ENCODE data around the gene THRA. TPM values are rescaled to one million over a fixed set of nuclear protein-coding genes. Genes with fewer than 3 reads are reported as not detected.

Gene THRA
- 10 to 100 TPM; 10.3 to 14.4 TPM for total RNA-seq

GRCh38 chr17:40062329-40063186, at the start of gene THRA:
Gene THRA (plus strand): TSS chr17:40062965. CDS start chr17:40074489, 11,524 bp downstream.
- H3K27ac Mint-ChIP-seq: peak within 1 kb of the TSS; percentile 71
- H3K27me3 Mint-ChIP-seq: no peaks in the 10 kb centered on the region
- H3K4me1 Mint-ChIP-seq: peaks cover 32% of the 10 kb centered on the region
- peak; percentile 91 for ATAC-seq (replicated peaks)
- H3K36me3 Mint-ChIP-seq (ENCODE audit: low read depth): no peaks in the 10 kb centered on the region
- no peaks in the 10 kb centered on the region for H3K9me3 Mint-ChIP-seq
- H3K4me3 Mint-ChIP-seq: peak within 1 kb of the TSS; percentile 81

GRCh38 chr17:40014375-40014980, 48.3 kb upstream of the THRA start:
- Mint-ChIP-seq H3K27me3 (no peaks in the 10 kb centered on the region), H3K27ac (no peak overlapping the region), H3K4me3 (no peak overlapping the region), H3K4me1 (no peaks in the 10 kb centered on the region), H3K9me3 (no peaks in the 10 kb centered on the region), H3K36me3 (ENCODE audit: low read depth) (peaks cover 6% of the 10 kb centered on the region)
- ATAC-seq (replicated peaks): no peak

GRCh38 chr17:40015005-40015997, 47.5 kb upstream of the THRA start, which contains the start of gene CSF3:
Gene CSF3 (plus strand): TSS chr17:40015440. CDS start chr17:40015475, 35 bp downstream.
- no peaks in the 10 kb centered on the region for H3K27me3 Mint-ChIP-seq
- peaks cover 13% of the 10 kb centered on the region for H3K36me3 Mint-ChIP-seq (ENCODE audit: low read depth)
- no peak for ATAC-seq (replicated peaks)
- H3K9me3 Mint-ChIP-seq: no peaks in the 10 kb centered on the region
- H3K4me3 Mint-ChIP-seq: no peak within 1 kb of the TSS
- no peak within 1 kb of the TSS for H3K27ac Mint-ChIP-seq
- H3K4me1 Mint-ChIP-seq: no peaks in the 10 kb centered on the region

- no peak for ATAC-seq (replicated peaks)
- H3K9me3 Mint-ChIP-seq: no peaks in the 10 kb centered on the region
Observed at GRCh38 chr17:40015998-40016985, 46.5 kb upstream of the THRA start.

GRCh38 chr17:40017422-40018080, 45.2 kb upstream of the THRA start:
- Mint-ChIP-seq H3K9me3 (no peaks in the 10 kb centered on the region), H3K27me3 (no peaks in the 10 kb centered on the region), H3K27ac (no peak overlapping the region), H3K4me3 (no peak overlapping the region), H3K4me1 (peaks cover 4% of the 10 kb centered on the region), H3K36me3 (ENCODE audit: low read depth) (peaks cover 32% of the 10 kb centered on the region)
- ATAC-seq (replicated peaks): no peak

More at GRCh38 chr17:40015998-40016985, 46.5 kb upstream of the THRA start:
- Mint-ChIP-seq H3K27me3 (no peaks in the 10 kb centered on the region), H3K4me3 (no peak overlapping the region), H3K27ac (no peak overlapping the region), H3K4me1 (peaks cover 3% of the 10 kb centered on the region), H3K36me3 (ENCODE audit: low read depth) (peaks cover 21% of the 10 kb centered on the region)

GRCh38 chr17:40018211-40019121, 44.3 kb upstream of the THRA start:
- peaks cover 36% of the 10 kb centered on the region for H3K36me3 Mint-ChIP-seq (ENCODE audit: low read depth)
- no peak for ATAC-seq (replicated peaks)
- peak overlapping the region; percentile 48 for H3K27ac Mint-ChIP-seq
- no peaks in the 10 kb centered on the region for H3K27me3 Mint-ChIP-seq
- no peaks in the 10 kb centered on the region for H3K9me3 Mint-ChIP-seq
- H3K4me1 Mint-ChIP-seq: peaks cover 4% of the 10 kb centered on the region
- H3K4me3 Mint-ChIP-seq: no peak overlapping the region

- Mint-ChIP-seq H3K36me3 (ENCODE audit: low read depth) (peaks cover 44% of the 10 kb centered on the region), H3K9me3 (no peaks in the 10 kb centered on the region), H3K4me1 (peaks cover 4% of the 10 kb centered on the region), H3K4me3 (no peak overlapping the region), H3K27ac (peak overlapping the region; percentile 48), H3K27me3 (no peaks in the 10 kb centered on the region)
- no peak for ATAC-seq (replicated peaks)
Observed at GRCh38 chr17:40019140-40019991, 43.4 kb upstream of the THRA start.

GRCh38 chr17:40020146-40020545, 42.6 kb upstream of the THRA start:
- Mint-ChIP-seq H3K27ac (no peak overlapping the region), H3K4me3 (no peak overlapping the region), H3K36me3 (ENCODE audit: low read depth) (peaks cover 50% of the 10 kb centered on the region), H3K9me3 (no peaks in the 10 kb centered on the region), H3K4me1 (peaks cover 5% of the 10 kb centered on the region), H3K27me3 (no peaks in the 10 kb centered on the region)
- no peak for ATAC-seq (replicated peaks)

GRCh38 chr17:40021451-40021971, 41.3 kb upstream of the THRA start:
- H3K36me3 Mint-ChIP-seq (ENCODE audit: low read depth): peaks cover 63% of the 10 kb centered on the region
- no peaks in the 10 kb centered on the region for H3K9me3 Mint-ChIP-seq
- H3K4me3 Mint-ChIP-seq: no peak overlapping the region

GRCh38 chr17:40022497-40022896, 40.3 kb upstream of the THRA start:
- Mint-ChIP-seq H3K36me3 (ENCODE audit: low read depth) (peaks cover 72% of the 10 kb centered on the region), H3K27ac (no peak overlapping the region), H3K4me3 (no peak overlapping the region), H3K27me3 (no peaks in the 10 kb centered on the region), H3K4me1 (peaks cover 19% of the 10 kb centered on the region), H3K9me3 (no peaks in the 10 kb centered on the region)
- ATAC-seq (replicated peaks): no peak

More at GRCh38 chr17:40021451-40021971, 41.3 kb upstream of the THRA start:
- Mint-ChIP-seq H3K27me3 (no peaks in the 10 kb centered on the region), H3K4me1 (peaks cover 18% of the 10 kb centered on the region), H3K27ac (peak overlapping the region; percentile 75)
- no peak for ATAC-seq (replicated peaks)

GRCh38 chr17:40022961-40023541, 39.7 kb upstream of the THRA start:
- no peaks in the 10 kb centered on the region for H3K27me3 Mint-ChIP-seq
- no peak overlapping the region for H3K4me3 Mint-ChIP-seq
- ATAC-seq (replicated peaks): no peak
- H3K36me3 Mint-ChIP-seq (ENCODE audit: low read depth): peaks cover 72% of the 10 kb centered on the region
- no peak overlapping the region for H3K27ac Mint-ChIP-seq
- peaks cover 19% of the 10 kb centered on the region for H3K4me1 Mint-ChIP-seq
- no peaks in the 10 kb centered on the region for H3K9me3 Mint-ChIP-seq
